ENCODE measurements around the gene RTL10.

Gene RTL10

GRCh38 chr22:19876314-19876940 is 21.8 kb upstream of the RTL10 start:
- no peak for DNase-seq

- peak; percentile 25 for DNase-seq
Measured at GRCh38 chr22:19875531-19876313, 21.0 kb upstream of the RTL10 start.

- no peak for DNase-seq
Measured at GRCh38 chr22:19875061-19875530, 20.4 kb upstream of the RTL10 start.

- peak; percentile 18 for DNase-seq
Measured at GRCh38 chr22:19874307-19875060, 19.8 kb upstream of the RTL10 start.

GRCh38 chr22:19873960-19874306 is 19.3 kb upstream of the RTL10 start:
- DNase-seq: no peak

GRCh38 chr22:19873138-19873959 is 18.7 kb upstream of the RTL10 start:
- no peak for DNase-seq

GRCh38 chr22:19872779-19873137 is 18.1 kb upstream of the RTL10 start:
- no peak for DNase-seq

- DNase-seq: no peak
Measured at GRCh38 chr22:19871845-19872778, 17.4 kb upstream of the RTL10 start.

GRCh38 chr22:19871023-19871844 is 16.6 kb upstream of the RTL10 start:
- DNase-seq: no peak

GRCh38 chr22:19870153-19871022 is 15.7 kb upstream of the RTL10 start:
- DNase-seq: no peak

- no peak for DNase-seq
Measured at GRCh38 chr22:19869497-19870152, 15.0 kb upstream of the RTL10 start.

- DNase-seq: no peak
Measured at GRCh38 chr22:19868773-19869471, 14.2 kb upstream of the RTL10 start.

- DNase-seq: no peak
Measured at GRCh38 chr22:19868333-19868732, 13.7 kb upstream of the RTL10 start.

- no peak for DNase-seq
Measured at GRCh38 chr22:19867617-19868016, 12.9 kb upstream of the RTL10 start.

GRCh38 chr22:19866665-19867009 is 12.0 kb upstream of the RTL10 start:
- DNase-seq: no peak

GRCh38 chr22:19865141-19865829 is 10.6 kb upstream of the RTL10 start:
- no peak for DNase-seq

- peak; percentile 54 for DNase-seq
Measured at GRCh38 chr22:19864538-19865106, 9.9 kb upstream of the RTL10 start.
